GM12872 (cell line): Measurements from ENCODE around the gene MAPK8.

Source experiments
- CTCF ChIP-seq: IDR thresholded peaks from 3 replicates; pipeline ENCODE4 v1.5.1; 2011; ENCODE audit warnings: low read depth, mild to moderate bottlenecking, low read length, moderate library complexity; ENCODE audit not compliant: insufficient read depth

Gene MAPK8

GRCh38 chr10:48481385-48481784 is 174.9 kb downstream of the MAPK8 start:
- TF ChIP-seq CTCF = no peak

GRCh38 chr10:48482207-48482606 is 175.7 kb downstream of the MAPK8 start:
- TF ChIP-seq CTCF = no peak

GRCh38 chr10:48484911-48485310 is 178.4 kb downstream of the MAPK8 start:
- TF ChIP-seq CTCF = no peak

GRCh38 chr10:48485711-48486110 is 179.2 kb downstream of the MAPK8 start:
- TF ChIP-seq CTCF = no peak

GRCh38 chr10:48487244-48487643 is 180.8 kb downstream of the MAPK8 start:
- TF ChIP-seq CTCF = no peak
